PC-3 (cell line): ENCODE data around the gene RPN1.

Experiments
- EZH2 ChIP-seq: fragments of 300-600 bp; sonication (generic); IDR thresholded peaks from one replicate; pipeline ENCODE4 v1.6.1; 2017; ENCODE audit warnings: antibody characterized with exemption, mild to moderate bottlenecking, low read length; ENCODE audit not compliant: unreplicated experiment
- TF ChIP-seq, protein P1 (sequence below): fragments of 300-600 bp; sonication (generic); conservative IDR thresholded peaks from 2 replicates; pipeline ENCODE4 v1.5.1; 2017; ENCODE audit warnings: antibody characterized with exemption, low read depth, mild to moderate bottlenecking, low read length

DNA sequence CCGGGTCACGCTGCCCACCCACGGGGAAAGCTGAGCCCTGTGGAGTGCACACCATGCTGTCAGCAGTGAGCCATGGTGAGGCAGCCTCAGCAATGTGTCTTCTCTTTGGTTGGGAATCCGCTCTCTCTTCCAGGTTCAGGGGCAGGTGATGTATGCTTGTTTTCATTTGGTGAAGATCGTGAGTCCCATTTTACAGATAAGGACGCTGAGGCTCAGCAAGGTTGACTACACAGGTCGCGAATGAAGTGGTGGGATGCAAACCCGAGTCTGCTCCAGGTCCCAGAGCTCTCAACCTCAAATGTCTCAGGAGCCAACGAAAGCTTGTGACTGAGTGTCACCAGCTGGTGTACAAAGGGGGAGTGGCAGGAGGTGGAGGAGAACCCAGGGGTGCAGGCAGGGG is 74.3 kb downstream of the RPN1 start:
- TF ChIP-seq, protein P1, sequence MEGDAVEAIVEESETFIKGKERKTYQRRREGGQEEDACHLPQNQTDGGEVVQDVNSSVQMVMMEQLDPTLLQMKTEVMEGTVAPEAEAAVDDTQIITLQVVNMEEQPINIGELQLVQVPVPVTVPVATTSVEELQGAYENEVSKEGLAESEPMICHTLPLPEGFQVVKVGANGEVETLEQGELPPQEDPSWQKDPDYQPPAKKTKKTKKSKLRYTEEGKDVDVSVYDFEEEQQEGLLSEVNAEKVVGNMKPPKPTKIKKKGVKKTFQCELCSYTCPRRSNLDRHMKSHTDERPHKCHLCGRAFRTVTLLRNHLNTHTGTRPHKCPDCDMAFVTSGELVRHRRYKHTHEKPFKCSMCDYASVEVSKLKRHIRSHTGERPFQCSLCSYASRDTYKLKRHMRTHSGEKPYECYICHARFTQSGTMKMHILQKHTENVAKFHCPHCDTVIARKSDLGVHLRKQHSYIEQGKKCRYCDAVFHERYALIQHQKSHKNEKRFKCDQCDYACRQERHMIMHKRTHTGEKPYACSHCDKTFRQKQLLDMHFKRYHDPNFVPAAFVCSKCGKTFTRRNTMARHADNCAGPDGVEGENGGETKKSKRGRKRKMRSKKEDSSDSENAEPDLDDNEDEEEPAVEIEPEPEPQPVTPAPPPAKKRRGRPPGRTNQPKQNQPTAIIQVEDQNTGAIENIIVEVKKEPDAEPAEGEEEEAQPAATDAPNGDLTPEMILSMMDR: no peak
- TF ChIP-seq EZH2: no peak
